SH-SY5Y (cell line): ENCODE measurements around the gene IFNA8.

Experiments used
- GATA2 ChIP-seq: IDR thresholded peaks from 2 replicates; pipeline ENCODE4 v1.6.1; 2011; ENCODE audit warnings: mild to moderate bottlenecking, low read depth, low read length
- GATA3 ChIP-seq: IDR thresholded peaks from 2 replicates; pipeline ENCODE4 v1.6.1; 2011; ENCODE audit warnings: low read depth, mild to moderate bottlenecking, low read length, moderate library complexity

DNA sequence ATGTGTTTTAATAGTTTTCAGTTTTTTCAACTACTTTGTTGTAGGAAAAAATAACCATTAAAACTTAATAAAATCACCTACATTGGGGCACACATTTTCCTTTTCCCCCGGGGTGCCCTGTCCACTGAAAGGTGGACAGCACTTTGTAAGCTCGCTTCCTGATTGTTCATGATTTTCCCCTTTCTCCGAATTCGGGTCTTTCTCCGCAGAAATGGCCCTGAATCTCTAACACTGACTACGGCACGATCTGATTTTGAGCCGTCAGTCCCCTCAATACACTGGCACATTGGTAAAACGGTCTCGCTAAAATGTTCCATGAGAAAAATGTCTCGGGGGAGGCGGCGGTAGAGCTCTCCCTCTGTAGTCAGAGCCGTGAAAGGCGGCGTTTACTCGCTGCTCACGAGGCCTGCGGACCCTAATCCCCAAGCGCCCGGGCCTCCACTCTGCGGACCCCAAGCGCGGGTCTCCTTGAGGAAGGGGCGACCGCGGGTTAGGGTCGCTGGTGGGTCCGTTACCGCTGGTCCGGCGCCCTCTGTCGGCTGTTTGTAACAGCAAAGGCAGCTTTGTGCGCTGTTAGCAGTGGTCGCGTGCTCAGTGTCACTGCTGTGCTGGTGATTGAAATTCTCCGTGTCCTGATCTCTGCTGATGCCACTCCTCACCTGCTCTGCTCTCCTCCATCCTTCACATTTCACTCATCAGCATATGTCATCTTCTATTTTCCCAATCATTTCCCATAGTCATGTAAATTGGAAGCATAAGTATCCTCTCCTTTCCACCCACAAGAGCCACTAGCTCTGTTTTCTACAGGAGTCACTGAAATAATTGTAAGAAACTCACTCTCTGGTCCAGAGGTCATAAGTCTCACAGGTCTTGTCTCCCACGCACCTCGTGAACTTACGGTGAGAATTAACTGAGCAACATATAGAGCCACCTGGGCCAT lies 12.9 kb upstream of the IFNA8 start:
- TF ChIP-seq GATA2 (no peak), GATA3 (no peak)
